ENCODE measurements around the gene GUCY2F.

GUCY2F gene

DNA sequence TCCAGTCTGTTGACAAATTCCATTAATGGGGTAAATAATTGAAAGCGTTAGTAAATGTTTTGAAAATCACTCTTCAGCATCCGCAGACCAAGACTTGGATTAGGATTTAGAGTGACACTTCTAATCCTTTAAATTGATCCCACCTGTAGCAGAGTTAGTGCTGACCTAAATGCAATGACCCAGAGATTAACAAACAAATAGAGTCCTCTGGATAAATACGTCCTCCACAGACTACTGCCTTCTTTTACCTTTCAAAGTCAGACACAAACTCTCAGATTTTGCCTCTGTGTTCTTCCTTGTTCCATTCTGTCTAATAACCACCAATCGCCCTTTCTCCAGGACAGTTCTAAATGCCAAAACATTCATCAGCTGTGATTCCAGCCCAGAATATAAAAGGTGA lies at the start of gene GUCY2F:
Gene GUCY2F (minus strand): TSS at position 101 of the 400 bp plus-strand sequence. CDS start 6,150 bp downstream, outside the sequence.
- DNase-seq (ENCODE audit: low spot score): no peak

DNA sequence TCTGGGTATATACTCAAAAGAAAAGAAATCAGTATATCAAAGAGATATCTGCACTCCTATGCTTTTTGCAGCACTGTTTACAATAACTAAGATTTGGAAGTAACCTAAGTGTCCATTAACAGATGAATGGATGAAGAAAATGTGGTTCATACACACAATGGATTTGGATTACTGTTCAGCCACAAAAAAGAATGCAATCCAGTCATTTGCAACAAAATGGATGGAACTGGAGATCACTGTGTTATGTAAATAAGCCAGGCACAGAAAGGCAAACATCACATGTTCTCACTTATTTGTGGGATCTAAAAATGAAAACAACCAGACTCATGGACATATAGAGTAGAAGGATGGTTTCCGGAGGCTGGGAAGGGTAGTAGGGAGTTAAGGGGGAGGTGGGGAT lies 37.1 kb upstream of the GUCY2F start:
- DNase-seq (ENCODE audit: low spot score): no peak

DNA sequence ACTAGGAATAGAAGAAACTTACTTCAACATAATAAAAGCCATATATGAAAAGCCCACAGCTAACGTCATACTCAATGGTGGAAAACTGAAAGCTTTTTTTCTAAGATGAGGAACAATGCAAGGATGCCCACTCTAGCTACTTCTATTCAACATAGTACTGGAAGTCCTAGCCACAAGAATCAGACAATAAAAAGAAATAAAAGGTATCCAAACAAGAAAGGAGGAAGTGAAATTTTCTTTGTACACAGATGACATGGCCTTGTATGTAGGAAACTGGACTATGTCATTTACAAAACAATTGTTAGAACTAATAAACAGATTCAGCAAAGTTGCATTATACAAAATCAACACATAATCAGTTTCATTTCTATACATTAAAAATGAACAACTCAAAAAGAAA lies 29.2 kb upstream of the GUCY2F start:
- DNase-seq (ENCODE audit: low spot score): no peak

DNA sequence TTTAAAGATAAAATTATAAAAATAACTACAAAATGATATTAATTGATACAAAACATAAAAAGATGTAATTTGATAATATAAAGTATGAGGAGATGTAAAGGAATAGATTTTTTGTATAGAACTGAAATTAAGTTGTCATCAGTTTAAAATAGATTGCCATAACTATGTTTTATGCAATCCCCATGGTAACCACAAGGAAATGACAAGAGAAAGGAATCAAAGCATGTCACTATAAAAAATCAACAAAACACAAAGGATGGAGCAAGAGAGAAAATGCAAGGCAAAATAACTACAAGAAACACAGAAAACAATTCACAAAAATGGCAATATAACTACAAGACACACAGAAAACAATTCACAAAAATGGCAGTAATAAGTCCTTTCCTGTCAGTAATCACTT lies 27.0 kb upstream of the GUCY2F start:
- no peak for DNase-seq (ENCODE audit: low spot score)

DNA sequence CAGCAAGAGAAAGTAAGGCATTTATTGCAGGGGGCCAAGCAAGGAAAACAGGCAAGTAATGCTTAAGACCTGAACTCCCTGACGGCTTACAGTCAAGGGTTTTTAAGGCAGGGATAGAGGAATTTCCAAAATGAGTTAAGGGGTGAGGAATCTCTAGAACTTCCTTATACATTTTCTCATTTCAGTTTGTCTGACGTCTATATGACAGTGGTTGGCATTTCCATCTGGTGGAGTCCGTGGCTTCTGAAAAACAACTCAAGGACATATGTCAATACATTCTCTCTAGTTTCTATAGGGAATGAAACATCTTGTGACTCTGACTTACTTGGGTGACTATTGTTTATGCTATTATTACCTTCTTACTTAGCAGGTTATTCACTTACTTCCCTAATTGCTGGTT lies 19.3 kb upstream of the GUCY2F start:
- no peak for DNase-seq (ENCODE audit: low spot score)

DNA sequence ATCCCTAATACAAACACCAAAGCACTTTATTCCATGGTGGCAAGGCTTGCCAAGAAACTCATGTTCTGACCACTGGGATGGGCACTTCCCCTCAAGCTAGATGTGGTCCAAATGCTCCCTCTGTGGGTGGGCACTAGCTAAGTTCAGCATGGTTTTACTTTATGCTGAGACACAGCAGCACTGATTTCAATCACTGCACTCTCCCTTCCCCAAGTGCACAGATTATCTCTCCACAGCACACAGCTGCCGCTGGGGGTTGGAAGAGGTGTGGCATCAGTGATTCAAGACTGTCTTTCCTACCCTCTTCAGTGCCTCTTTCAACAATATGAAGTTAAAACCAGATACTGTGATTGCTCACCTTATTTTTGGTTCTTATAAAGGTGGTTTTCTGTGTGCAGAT lies 16.5 kb upstream of the GUCY2F start:
- DNase-seq (ENCODE audit: low spot score): no peak

DNA sequence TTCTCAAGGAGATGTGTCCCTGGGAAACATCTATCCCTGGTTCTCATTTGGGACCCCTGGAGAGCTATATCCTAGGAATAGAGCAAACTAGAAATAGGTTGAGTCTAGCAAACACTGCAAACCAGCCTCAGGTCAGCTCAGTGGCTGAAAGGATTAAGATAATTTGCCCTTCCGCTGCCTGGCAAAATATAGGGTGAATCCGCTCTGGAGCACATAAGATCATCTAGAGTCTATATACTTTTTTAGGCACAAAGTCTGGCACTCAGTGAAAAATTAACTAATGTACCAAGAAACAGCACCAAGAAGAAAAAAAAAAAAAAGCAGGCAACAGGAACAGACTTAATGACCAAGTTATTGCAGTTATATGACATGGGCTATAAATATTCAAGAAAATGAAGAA lies 7.3 kb upstream of the GUCY2F start:
- DNase-seq (ENCODE audit: low spot score): no peak

DNA sequence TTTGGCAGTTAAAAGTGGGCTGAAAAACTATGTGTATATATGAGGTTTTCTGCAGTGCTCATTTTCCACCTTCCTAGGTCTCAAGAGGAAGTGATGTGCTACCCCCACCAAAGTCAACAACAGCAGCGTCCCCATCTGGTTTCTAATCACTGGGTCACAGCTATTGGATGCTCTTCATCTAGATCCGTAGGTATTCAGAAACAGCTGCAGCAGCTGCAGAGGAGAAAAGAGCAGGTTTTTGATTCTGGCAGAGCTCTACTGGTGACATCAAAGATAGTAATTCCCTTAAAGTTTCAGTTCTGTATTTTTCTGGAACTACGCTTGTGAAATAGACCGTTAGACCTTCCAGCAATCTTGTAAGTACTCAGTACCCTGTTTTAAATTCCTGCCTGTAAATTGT lies 5.8 kb upstream of the GUCY2F start:
- no peak for DNase-seq (ENCODE audit: low spot score)

DNA sequence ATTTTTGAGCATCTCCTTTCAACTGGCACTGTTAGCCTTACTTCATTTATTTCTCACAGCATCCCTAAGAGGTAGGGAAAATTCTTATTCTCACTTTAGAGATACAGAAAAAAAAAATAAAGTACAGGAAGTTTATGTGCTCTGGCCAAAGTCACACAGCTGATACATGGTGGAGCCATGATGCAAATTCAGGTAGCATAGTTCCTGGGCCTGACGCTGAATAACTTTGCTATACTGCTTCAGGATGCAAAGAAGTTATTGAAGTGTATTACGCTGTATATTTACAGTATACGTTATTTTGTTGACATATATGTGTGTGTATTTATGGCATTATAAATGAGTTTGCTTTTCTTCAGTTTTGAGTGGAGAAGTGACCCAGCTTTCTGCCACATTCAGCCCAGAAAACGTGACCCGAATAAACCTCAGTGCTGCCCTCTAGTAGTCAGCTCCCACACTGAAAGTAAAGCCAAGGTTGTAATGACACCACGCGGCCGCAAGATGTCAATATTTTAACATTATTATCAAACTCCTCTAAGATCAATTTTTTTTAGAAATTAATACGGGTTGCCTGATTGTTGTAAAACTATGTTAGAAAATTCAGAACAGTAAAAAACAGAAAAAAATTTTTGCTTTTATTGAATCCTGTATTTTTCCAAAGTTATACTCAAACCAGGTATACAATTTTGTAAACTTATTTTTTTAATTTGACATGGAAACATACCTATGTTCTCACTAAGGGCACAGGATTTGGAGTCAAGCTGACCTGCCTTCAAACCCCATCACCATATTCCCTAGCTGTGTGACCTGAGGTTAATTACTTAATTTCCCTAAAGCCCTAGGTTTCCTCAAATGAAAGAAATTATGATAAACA lies 3.8 kb upstream of the GUCY2F start:
- peak; percentile 75 for DNase-seq (ENCODE audit: low spot score)

DNA sequence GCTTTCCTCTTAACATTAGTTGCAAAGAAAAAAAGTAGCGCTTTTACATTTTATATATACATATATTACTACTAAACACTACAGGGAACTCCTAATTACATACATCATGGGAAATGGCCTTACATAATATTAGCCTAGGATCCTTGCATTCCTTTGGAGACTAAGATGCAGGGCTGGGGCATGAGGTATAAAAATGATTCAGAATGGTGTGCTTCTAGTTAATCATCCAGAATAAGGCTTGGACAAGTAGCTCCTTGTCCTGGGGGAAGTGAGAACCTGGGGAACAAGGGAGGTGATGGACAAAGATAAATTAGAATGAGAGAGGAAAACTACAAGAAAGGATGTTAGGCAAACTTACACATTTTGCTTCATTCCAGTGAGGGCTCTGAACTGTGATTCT lies 3.0 kb upstream of the GUCY2F start:
- no peak for DNase-seq (ENCODE audit: low spot score)

DNA sequence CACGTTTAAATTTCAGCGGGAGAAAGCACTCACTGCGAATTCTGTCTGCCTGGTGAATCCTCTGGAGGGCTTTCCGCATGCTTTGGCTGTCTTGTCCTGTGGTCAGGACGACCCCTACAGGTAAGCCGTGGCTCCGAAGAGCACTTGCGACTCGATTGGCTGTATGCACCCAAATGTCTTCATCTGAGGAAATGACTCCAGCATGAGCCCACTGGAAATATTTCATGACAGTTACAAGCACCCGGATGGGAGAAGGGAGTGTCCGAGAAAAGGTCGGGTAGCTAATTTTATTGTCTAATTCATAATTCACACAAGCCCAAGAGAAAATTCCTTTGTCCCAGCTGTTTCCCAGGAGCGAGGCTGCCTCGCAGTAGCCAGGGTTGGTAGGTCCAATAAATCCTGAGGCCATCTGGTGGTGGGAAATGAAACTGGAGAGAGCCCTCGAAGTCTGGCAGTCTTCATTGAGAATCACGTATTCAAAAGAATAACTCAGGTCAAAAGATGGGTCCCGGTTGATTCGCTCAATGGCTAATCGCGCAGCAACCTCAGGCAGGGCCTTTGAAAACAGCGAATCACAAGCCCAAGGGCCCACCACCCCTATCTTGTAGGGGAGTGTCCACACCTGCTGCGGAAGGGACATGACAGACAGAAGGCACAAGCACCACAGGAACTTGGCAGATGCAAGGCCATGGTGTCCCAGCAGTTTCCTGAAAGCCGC lies 6.6 kb downstream of the GUCY2F start:
- peak; percentile 42 for DNase-seq (ENCODE audit: low spot score)

DNA sequence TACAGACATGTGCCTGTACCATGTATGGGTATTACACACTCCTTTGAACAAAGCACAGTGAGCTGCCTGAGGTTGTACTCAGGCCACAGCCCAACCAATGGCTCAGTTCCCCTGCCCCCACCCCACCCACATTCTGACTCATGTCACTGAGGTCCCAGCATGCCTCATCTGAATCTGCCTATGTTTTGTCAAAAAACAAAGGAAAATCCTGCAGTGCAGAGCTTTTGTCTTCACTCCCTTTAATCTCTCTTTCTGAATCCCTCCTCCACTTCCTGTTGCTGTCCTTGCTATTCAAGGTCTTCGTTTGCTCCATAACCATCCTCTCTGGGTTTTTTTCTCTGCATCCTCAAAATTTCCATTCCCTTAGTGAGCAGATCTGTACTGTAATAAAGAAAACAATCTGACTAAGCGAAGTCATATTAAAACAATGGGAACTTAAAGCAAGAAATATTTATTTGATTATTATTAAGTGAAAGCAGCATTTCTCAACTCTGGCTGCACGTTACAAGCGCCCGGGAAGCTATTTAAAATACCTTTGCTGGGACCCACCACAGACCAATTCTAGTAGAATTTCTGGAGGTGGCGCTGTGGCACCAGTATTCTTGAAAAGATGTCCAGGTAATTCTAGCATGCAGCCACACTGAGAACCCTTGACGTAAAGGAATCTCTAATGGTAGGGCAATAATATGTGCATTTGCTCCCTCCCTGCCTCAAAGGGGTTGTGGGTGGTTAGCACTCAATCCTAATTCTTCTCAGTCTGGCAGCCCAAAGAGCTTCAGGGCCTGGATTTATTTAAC lies 8.7 kb downstream of the GUCY2F start:
- peak; percentile 45 for DNase-seq (ENCODE audit: low spot score)

DNA sequence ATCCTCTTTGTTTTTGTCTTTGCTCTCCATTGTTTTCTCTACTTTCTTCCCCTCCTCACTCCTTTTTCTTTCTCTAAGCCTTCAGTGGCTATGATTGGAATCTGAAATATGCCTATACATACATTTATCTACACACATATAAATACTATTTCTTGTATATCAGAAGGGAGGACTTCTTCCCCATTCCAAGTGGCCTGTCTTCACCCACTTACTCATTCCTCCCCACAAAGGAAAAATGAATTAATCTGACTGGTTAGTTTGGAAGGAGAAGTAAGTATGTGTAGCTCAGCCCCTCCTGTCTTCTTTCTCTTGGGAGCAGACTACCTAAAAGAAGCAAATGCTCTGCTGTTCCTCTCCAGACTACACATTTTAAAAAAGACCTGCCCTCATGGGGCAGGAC lies 17.7 kb downstream of the GUCY2F start:
- DNase-seq (ENCODE audit: low spot score): no peak

DNA sequence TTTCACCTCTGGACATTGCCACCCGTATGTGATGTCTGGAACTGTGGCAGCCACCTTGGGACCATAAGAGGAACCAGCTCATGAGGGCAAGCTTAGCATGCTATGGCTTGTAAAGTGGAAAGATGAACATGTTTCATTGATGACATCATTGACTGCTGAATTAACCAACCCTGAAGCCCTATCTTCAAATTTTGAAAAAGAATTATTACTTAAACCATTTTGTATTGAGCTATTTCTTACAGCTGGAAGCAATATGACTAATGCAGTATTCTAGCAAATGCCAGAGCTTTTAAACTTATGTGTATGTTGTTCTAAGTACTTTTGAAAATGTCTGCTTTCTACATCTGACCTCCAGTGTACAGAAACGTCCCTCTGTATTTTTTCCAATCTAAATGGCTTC lies 18.1 kb downstream of the GUCY2F start:
- DNase-seq (ENCODE audit: low spot score): no peak

DNA sequence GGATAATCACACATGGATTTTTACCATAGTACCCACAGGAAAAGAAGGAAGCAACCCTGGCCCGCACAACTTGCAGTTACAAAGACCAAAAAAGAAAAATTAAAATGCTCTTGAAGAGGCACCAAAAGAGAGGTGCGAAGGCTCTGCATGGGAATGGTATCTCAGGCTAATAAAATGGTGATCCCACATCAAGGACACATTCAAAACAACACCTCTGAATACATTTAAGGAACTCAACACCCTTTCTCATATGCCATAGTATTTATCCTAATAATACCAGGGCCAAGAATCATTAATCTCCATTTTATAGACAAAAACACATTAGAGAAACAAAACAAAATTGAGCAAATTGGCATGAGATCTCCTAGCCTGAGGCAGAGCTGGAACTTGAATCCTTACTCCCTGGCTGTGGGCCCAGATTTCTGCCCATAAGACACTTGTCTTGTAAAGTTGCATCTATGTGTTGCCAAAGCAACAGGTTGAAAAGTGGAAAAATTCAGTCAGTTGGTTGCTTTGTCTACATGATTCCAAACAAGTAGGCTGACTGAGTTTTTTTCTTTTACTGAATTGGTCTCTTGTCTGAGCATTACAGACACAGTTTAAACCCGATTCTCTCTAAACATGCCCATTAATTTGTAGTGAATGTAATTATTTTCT lies 33.5 kb downstream of the GUCY2F start:
- no peak for DNase-seq (ENCODE audit: low spot score)

DNA sequence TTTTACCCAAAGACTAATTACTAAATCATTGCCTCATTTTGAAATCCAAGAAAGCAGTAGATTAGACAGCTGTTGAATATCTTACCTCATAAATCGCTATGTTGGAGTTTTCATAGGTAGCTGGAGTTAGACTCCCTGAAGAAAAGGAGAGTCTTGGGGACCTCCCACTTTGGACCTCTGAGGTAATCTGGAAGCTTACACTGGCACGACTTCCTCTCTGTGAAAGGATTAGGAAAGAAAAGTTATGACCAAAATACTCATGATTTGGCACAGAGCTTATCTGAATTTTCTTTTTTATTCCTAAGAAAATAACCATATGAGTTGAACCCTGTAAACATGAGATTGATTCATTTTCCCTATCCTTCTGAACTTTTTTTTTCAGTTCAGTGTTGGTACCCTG lies 40.6 kb downstream of the GUCY2F start:
- DNase-seq (ENCODE audit: low spot score): no peak

DNA sequence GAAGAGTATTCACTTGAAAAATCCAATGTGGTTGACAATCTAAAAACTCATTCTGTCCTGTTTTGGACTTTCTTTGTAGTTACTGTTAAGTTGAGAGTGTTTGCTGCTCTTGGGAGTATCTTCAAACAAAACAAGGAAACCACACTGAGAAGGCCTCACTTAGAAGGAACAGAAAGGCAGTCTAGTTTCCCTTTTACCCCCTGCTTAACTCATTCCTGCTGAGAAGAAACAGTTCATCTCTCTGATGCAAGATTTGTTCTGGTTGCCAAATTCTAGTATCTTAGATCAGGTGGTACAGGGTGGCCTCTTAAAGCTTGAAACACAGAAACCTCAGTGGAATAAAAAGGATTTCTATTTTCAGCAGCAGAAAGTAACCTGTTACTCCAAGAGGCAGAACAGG lies 41.4 kb downstream of the GUCY2F start:
- DNase-seq (ENCODE audit: low spot score): no peak

DNA sequence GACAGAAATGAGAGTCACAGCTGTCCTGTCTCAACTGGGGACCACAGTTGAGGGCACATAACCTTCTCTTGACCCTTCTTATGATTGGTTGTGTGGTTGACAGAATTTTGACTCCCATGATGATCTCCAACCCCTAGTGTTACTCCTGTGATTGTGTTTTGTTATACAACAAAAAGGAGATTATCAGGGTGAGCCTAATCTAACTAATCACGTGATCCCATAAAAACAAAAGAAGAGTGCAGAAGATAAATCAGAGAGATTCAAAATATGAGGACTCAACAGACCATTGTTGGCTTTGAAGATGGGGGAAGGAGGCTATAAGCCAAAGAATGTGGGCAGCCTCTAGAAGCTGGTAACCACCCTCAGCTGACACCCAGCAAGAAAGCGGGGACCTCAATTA lies 72.7 kb downstream of the GUCY2F start:
- DNase-seq (ENCODE audit: low spot score): no peak

DNA sequence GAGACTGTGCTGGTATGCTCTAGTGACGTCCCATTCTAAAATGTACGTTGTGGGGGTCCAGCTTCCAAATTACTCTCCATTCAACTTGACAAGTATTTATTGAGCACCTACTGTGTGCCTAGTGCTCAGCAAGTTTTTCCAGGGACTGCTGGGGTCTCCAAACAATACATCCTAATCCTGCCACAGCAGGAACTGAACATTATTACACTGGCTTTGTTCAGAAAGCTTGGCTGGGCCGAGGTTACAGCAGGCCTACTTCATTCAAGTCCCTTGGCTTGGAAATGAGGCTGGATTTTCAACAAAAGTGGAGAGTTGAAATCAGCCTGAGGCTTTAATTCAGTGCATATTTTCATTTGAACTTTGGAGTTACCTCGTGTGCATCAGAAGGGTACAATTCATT lies 78.0 kb downstream of the GUCY2F start:
- DNase-seq (ENCODE audit: low spot score): no peak

DNA sequence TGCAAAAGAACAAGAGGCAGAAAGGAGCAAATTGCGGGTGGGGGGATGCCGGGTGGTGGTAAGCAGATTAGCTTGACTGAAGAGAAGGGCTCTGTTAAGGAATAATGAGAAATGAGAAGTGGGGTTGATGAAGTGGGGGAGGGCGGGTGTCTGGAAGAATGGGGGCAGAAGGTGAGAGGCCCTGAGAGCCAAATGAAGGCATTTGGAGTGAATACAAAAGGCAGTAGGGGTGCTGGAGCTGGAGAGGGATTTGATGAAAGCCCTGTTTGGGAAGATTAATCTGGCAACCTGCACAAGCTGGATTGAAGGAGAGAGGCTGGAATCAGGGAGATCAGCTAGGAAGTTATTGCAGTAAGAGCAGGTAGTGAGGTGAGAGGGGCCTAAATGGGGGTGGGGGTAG lies 82.1 kb downstream of the GUCY2F start:
- no peak for DNase-seq (ENCODE audit: low spot score)

DNA sequence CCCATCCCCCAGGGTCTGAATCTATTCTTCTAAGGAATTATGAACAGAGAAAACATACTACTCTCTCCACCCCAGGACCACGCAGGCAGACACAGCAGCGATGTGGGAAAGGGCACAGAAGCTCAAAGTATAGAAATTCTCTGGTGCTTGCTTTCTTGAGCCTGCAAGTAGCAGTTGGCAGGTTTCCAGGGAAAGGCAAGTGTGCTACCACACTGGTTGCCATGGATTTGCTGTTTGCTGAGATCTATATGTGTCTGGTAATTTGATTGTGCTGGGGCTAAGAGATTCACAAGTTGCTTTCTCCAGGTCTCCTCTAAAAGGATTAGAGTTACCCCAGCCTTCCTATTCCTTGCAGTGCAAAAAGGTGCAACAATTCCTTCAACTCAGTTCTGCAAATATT lies 83.1 kb downstream of the GUCY2F start:
- DNase-seq (ENCODE audit: low spot score): no peak

DNA sequence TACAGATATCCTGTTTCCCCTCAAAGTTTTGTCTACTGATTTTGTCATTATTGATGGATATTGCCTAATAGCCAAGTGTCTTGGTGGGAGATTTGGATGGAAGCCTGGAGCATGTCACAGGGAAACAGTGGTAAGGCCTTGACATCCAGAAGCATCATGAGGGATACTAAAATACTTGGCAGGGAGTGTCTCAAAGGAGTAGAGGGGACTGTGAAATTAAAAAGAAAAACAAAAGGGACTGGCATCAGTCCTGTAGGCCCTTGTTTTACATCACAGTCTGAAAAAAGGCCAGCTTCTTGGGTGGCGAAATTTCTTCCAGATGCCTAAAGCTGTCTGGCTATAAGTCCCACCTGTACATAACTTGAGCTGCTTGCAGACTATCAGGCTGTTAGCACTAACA lies 83.8 kb downstream of the GUCY2F start:
- no peak for DNase-seq (ENCODE audit: low spot score)

Measured in kidney capillary endothelial cell (primary cell).